Ectodermal cell (in vitro differentiated cells): ENCODE measurements around the gene POGZ.

Experiments
- H3K27ac ChIP-seq: 2 replicates; pipeline ENCODE4 v1.7.0; 2013; ENCODE audit warnings: mild to moderate bottlenecking, low read depth, low read length; ENCODE audit not compliant: insufficient read depth, poor library complexity, severe bottlenecking
- H3K27me3 ChIP-seq: 2 replicates; pipeline ENCODE4 v1.7.0; 2013; ENCODE audit warnings: mild to moderate bottlenecking, low read length; ENCODE audit not compliant: insufficient read depth, control insufficient read depth, poor library complexity, severe bottlenecking
- H3K36me3 ChIP-seq: one replicate; pipeline ENCODE4 v1.7.0; 2013; ENCODE audit warnings: low read length; ENCODE audit not compliant: control insufficient read depth, insufficient read depth
- H3K4me1 ChIP-seq: one replicate; pipeline ENCODE4 v1.7.0; 2013; ENCODE audit warnings: low read length; ENCODE audit not compliant: control insufficient read depth, insufficient read depth
- H3K4me3 ChIP-seq: 2 replicates; pipeline ENCODE4 v1.7.0; 2013; ENCODE audit warnings: low read depth, low read length, control low read depth; ENCODE audit not compliant: insufficient read depth
- H3K9me3 ChIP-seq: 2 replicates; pipeline ENCODE4 v1.7.0; 2013; ENCODE audit warnings: mild to moderate bottlenecking, low read length, moderate library complexity; ENCODE audit not compliant: control insufficient read depth
- WGBS, 2 experiments: methylation state at CpG; one replicate each; pipeline ENCODE4 v1.1.7; 2013; ENCODE audit warnings: missing lambda C conversion rate in 2 of 2; 5-methylcytosine and 5-hydroxymethylcytosine counted together

The POGZ gene

GRCh38 chr1:151419819-151420218, 39.5 kb downstream of the POGZ start:
- Histone ChIP-seq H3K27me3 (no peaks in the 10 kb centered on the region), H3K27ac (no peak overlapping the region), H3K9me3 (no peaks in the 10 kb centered on the region), H3K4me1 (no peaks in the 10 kb centered on the region), H3K36me3 (peaks cover 53% of the 10 kb centered on the region), H3K4me3 (no peak overlapping the region)
- WGBS, 2 experiments, result 68 to 73% methylated on average over 4 to 5 of the region's 5 CpGs

- Histone ChIP-seq H3K9me3 (no peaks in the 10 kb centered on the region), H3K36me3 (peaks cover 38% of the 10 kb centered on the region)
- WGBS, 2 experiments, result 88 to 94% methylated on average over 3 of the region's 3 CpGs
Measured at GRCh38 chr1:151418081-151418480, 41.2 kb downstream of the POGZ start.

GRCh38 chr1:151416231-151416630, 43.1 kb downstream of the POGZ start:
- Histone ChIP-seq H3K9me3 (no peaks in the 10 kb centered on the region), H3K36me3 (peaks cover 43% of the 10 kb centered on the region), H3K27ac (no peak overlapping the region), H3K4me1 (no peaks in the 10 kb centered on the region), H3K27me3 (no peaks in the 10 kb centered on the region), H3K4me3 (no peak overlapping the region)
- 90 to 95% methylated on average over 4 of the region's 4 CpGs for WGBS, 2 experiments

More at GRCh38 chr1:151418081-151418480, 41.2 kb downstream of the POGZ start:
- no peak overlapping the region for H3K4me3 ChIP-seq
- no peak overlapping the region for H3K27ac ChIP-seq
- no peaks in the 10 kb centered on the region for H3K27me3 ChIP-seq
- H3K4me1 ChIP-seq, result no peaks in the 10 kb centered on the region

- WGBS, 2 experiments, result 85 to 96% methylated on average over 2 of the region's 2 CpGs
- Histone ChIP-seq H3K27ac (no peak overlapping the region), H3K36me3 (peaks cover 65% of the 10 kb centered on the region), H3K27me3 (no peaks in the 10 kb centered on the region), H3K4me3 (no peak overlapping the region), H3K4me1 (no peaks in the 10 kb centered on the region), H3K9me3 (no peaks in the 10 kb centered on the region)
Measured at GRCh38 chr1:151411884-151412283, 47.4 kb downstream of the POGZ start.

- Histone ChIP-seq H3K9me3 (no peaks in the 10 kb centered on the region), H3K4me1 (no peaks in the 10 kb centered on the region), H3K27ac (no peak overlapping the region), H3K4me3 (no peak overlapping the region), H3K36me3 (peaks cover 84% of the 10 kb centered on the region), H3K27me3 (no peaks in the 10 kb centered on the region)
Measured at GRCh38 chr1:151408891-151409290, 50.4 kb downstream of the POGZ start.

- Histone ChIP-seq H3K36me3 (peaks cover 79% of the 10 kb centered on the region), H3K4me1 (no peaks in the 10 kb centered on the region), H3K27me3 (no peaks in the 10 kb centered on the region), H3K27ac (no peak overlapping the region), H3K4me3 (no peak overlapping the region), H3K9me3 (no peaks in the 10 kb centered on the region)
- WGBS, 2 experiments, result 91% methylated on average over 3 of the region's 3 CpGs
Measured at GRCh38 chr1:151407304-151407703, 52.0 kb downstream of the POGZ start.

GRCh38 chr1:151406176-151406575, 53.1 kb downstream of the POGZ start:
- Histone ChIP-seq H3K4me1 (no peaks in the 10 kb centered on the region), H3K27me3 (no peaks in the 10 kb centered on the region), H3K36me3 (peaks cover 79% of the 10 kb centered on the region), H3K9me3 (no peaks in the 10 kb centered on the region), H3K4me3 (no peak overlapping the region), H3K27ac (no peak overlapping the region)
- 92 to 99% methylated on average over 8 of the region's 8 CpGs for WGBS, 2 experiments

GRCh38 chr1:151405187-151405951, 53.9 kb downstream of the POGZ start:
- H3K4me1 ChIP-seq, result peaks cover 8% of the 10 kb centered on the region
- H3K27me3 ChIP-seq, result no peaks in the 10 kb centered on the region
- peaks cover 74% of the 10 kb centered on the region for H3K36me3 ChIP-seq
- 95 to 97% methylated on average over 13 of the region's 13 CpGs for WGBS, 2 experiments
- no peaks in the 10 kb centered on the region for H3K9me3 ChIP-seq
- no peak overlapping the region for H3K4me3 ChIP-seq
- no peak overlapping the region for H3K27ac ChIP-seq

- Histone ChIP-seq H3K9me3 (no peaks in the 10 kb centered on the region), H3K27me3 (no peaks in the 10 kb centered on the region), H3K36me3 (peaks cover 58% of the 10 kb centered on the region), H3K27ac (no peak overlapping the region), H3K4me1 (peaks cover 9% of the 10 kb centered on the region), H3K4me3 (no peak overlapping the region)
- WGBS, 2 experiments, result 93 to 94% methylated on average over 3 of the region's 3 CpGs
Measured at GRCh38 chr1:151403612-151404011, 55.7 kb downstream of the POGZ start.

- H3K4me1 ChIP-seq, result peaks cover 9% of the 10 kb centered on the region
- no peak overlapping the region for H3K4me3 ChIP-seq
- peaks cover 49% of the 10 kb centered on the region for H3K36me3 ChIP-seq
- no peak overlapping the region for H3K27ac ChIP-seq
- no peaks in the 10 kb centered on the region for H3K27me3 ChIP-seq
- H3K9me3 ChIP-seq, result no peaks in the 10 kb centered on the region
- 83 to 89% methylated on average over 2 of the region's 2 CpGs for WGBS, 2 experiments
Measured at GRCh38 chr1:151402764-151403163, 56.5 kb downstream of the POGZ start.
